ENCODE measurements around the gene CCDC102A. TPM values are rescaled to one million over a fixed set of nuclear protein-coding genes. Genes with fewer than 3 reads are reported as not detected.

CCDC102A gene
- total RNA-seq, 4 donors from 2014 or later, result 1.2 to 9.3 (median 3.4) TPM

GRCh38 chr16:57507136-57508034 lies 29.0 kb downstream of the CCDC102A start:
- ATAC-seq (no peak), DNase-seq (no peak)
- TF ChIP-seq POLR2A (IDR thresholded peaks at IDR 0.05) (no peak), CTCF (IDR thresholded peaks at IDR 0.05 in 4 of 5, conservative IDR thresholded peaks at IDR 0.05 in 1 of 5) (no peak)
- intact Hi-C loops (cut with DNase I; ENCODE audit: low total_unique reads), result no loop called here
- no peaks in the 10 kb centered on the region for H3K9me3 ChIP-seq
- no peak overlapping the region for H3K4me3 ChIP-seq
- H3K4me1 ChIP-seq, result no peaks in the 10 kb centered on the region
- in situ Hi-C loops (cut with MboI; ENCODE audit: low sequenced_read_pairs in 4 of 4), result no loop called here
- no peak overlapping the region for H3K27ac ChIP-seq
- no peaks in the 10 kb centered on the region for H3K36me3 ChIP-seq
- no peaks in the 10 kb centered on the region for H3K27me3 ChIP-seq

GRCh38 chr16:57505169-57505568 lies 31.2 kb downstream of the CCDC102A start:
- TF ChIP-seq CTCF (IDR thresholded peaks at IDR 0.05 in 4 of 5, conservative IDR thresholded peaks at IDR 0.05 in 1 of 5) (no peak), POLR2A (IDR thresholded peaks at IDR 0.05) (no peak)
- ATAC-seq, result no peak
- Histone ChIP-seq H3K4me1 (no peaks in the 10 kb centered on the region), H3K9me3 (no peaks in the 10 kb centered on the region), H3K4me3 (no peak overlapping the region), H3K27me3 (no peaks in the 10 kb centered on the region), H3K36me3 (no peaks in the 10 kb centered on the region), H3K27ac (no peak overlapping the region)
- intact Hi-C loops (cut with DNase I; ENCODE audit: low total_unique reads), result no loop called here
- in situ Hi-C loops (cut with MboI; ENCODE audit: low sequenced_read_pairs in 4 of 4), result no loop called here
- DNase-seq, result no peak

- no peaks in the 10 kb centered on the region for H3K36me3 ChIP-seq
- no peak overlapping the region for H3K4me3 ChIP-seq
- no peak for ATAC-seq
- in situ Hi-C loops (cut with MboI; ENCODE audit: low sequenced_read_pairs in 4 of 4), result no loop called here
- no peak overlapping the region for H3K27ac ChIP-seq
- H3K27me3 ChIP-seq, result no peaks in the 10 kb centered on the region
- no peaks in the 10 kb centered on the region for H3K4me1 ChIP-seq
- no peak for DNase-seq
- TF ChIP-seq CTCF (IDR thresholded peaks at IDR 0.05 in 4 of 5, conservative IDR thresholded peaks at IDR 0.05 in 1 of 5) (no peak), POLR2A (IDR thresholded peaks at IDR 0.05) (no peak)
- intact Hi-C loops (cut with DNase I; ENCODE audit: low total_unique reads), result no loop called here
- H3K9me3 ChIP-seq, result no peaks in the 10 kb centered on the region
Measured at GRCh38 chr16:57504491-57504890, 31.9 kb downstream of the CCDC102A start.

- DNase-seq, result no peak
- ATAC-seq, result no peak
- intact Hi-C loops (cut with DNase I; ENCODE audit: low total_unique reads) (no loop called here), in situ Hi-C loops (cut with MboI; ENCODE audit: low sequenced_read_pairs in 4 of 4) (no loop called here)
- Histone ChIP-seq H3K27me3 (no peaks in the 10 kb centered on the region), H3K36me3 (no peaks in the 10 kb centered on the region), H3K9me3 (no peaks in the 10 kb centered on the region), H3K4me3 (no peak overlapping the region), H3K4me1 (no peaks in the 10 kb centered on the region), H3K27ac (no peak overlapping the region)
- TF ChIP-seq CTCF (IDR thresholded peaks at IDR 0.05 in 4 of 5, conservative IDR thresholded peaks at IDR 0.05 in 1 of 5) (no peak), POLR2A (IDR thresholded peaks at IDR 0.05) (no peak)
Measured at GRCh38 chr16:57504001-57504400, 32.4 kb downstream of the CCDC102A start.

Data from gastrocnemius medialis (tissue), 4 donors.